ENCODE results near the gene FCHSD2. TPM values are rescaled to one million over a fixed set of nuclear protein-coding genes. Genes with fewer than 3 reads are reported as not detected.
"Not testable (repeated sequence)": the region's sequence is repeated elsewhere in the genome, so short reads cannot be mapped to it uniquely, and the experiment has no call there.

The FCHSD2 gene
- total RNA-seq, 2 donors from 2014 or later, result 21.7 to 22.3 TPM

DNA sequence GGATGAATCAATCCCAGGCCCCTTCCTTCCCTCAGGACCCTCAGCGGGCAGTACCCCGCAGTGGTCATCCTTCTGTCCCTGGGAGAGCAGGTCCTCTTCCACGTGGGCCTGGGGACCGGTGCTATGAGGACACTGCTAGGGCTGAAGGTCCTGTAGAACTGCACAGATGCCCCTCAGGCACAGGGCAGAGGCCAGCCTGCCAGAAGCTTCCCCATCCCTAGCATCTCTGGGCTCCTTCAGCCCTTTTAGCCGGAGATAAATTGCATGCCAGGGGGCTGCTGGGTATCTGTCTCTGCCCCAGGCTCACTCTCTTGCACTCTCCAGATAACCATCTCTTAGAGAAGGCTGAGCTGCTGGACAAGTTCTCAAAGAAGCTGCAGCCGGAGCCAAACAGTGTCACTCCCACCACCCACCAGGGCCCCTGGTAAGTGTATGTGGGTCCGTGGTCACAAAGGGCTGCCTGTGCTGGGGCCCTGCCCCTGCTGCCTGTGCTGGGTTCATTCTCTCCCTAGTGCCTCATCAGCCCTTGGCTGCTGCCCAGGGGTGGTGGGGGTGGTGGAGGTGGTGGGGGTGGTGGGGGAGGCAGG, 325.6 kb downstream of the FCHSD2 start:
- Mint-ChIP-seq H3K4me3 (peak overlapping the region; percentile 96), H3K36me3 (ENCODE audit: low read depth) (peaks cover 90% of the 10 kb centered on the region)

GRCh38 chr11:72815110-72815618, 327.0 kb downstream of the FCHSD2 start:
- peaks cover 91% of the 10 kb centered on the region for H3K36me3 Mint-ChIP-seq (ENCODE audit: low read depth)

More for the DNA sequence above, 325.6 kb downstream of the FCHSD2 start:
- ATAC-seq (replicated peaks), result no peak
- Mint-ChIP-seq H3K27me3 (no peaks in the 10 kb centered on the region), H3K4me1 (peaks cover 15% of the 10 kb centered on the region), H3K27ac (peak overlapping the region; percentile 96), H3K9me3 (no peaks in the 10 kb centered on the region)

GRCh38 chr11:72814286-72815109, 327.6 kb downstream of the FCHSD2 start, which contains the start of gene ATG16L2:
ATG16L2 (plus strand) TSS chr11:72814411; CDS start chr11:72814446, 35 bp downstream.
- peaks cover 91% of the 10 kb centered on the region for H3K36me3 Mint-ChIP-seq (ENCODE audit: low read depth)
- H3K27me3 Mint-ChIP-seq, result no peaks in the 10 kb centered on the region
- H3K4me3 Mint-ChIP-seq, result peak within 1 kb of the TSS; percentile 96
- peak; percentile 69 for ATAC-seq (replicated peaks)
- H3K9me3 Mint-ChIP-seq, result no peaks in the 10 kb centered on the region
- peaks cover 16% of the 10 kb centered on the region for H3K4me1 Mint-ChIP-seq
- peak within 1 kb of the TSS; percentile 96 for H3K27ac Mint-ChIP-seq

More at GRCh38 chr11:72815110-72815618, 327.0 kb downstream of the FCHSD2 start:
- peak overlapping the region; percentile 96 for H3K4me3 Mint-ChIP-seq
- H3K27me3 Mint-ChIP-seq, result no peaks in the 10 kb centered on the region
- no peak for ATAC-seq (replicated peaks)
- no peaks in the 10 kb centered on the region for H3K9me3 Mint-ChIP-seq
- H3K4me1 Mint-ChIP-seq, result peaks cover 16% of the 10 kb centered on the region
- peak overlapping the region; percentile 96 for H3K27ac Mint-ChIP-seq

- H3K36me3 Mint-ChIP-seq (ENCODE audit: low read depth), result peaks cover 91% of the 10 kb centered on the region
- peak; percentile 66 for ATAC-seq (replicated peaks)
- H3K27me3 Mint-ChIP-seq, result no peaks in the 10 kb centered on the region
- H3K4me1 Mint-ChIP-seq, result peaks cover 11% of the 10 kb centered on the region
- H3K27ac Mint-ChIP-seq, result peak overlapping the region; percentile 96
- peak overlapping the region; percentile 96 for H3K4me3 Mint-ChIP-seq
- no peaks in the 10 kb centered on the region for H3K9me3 Mint-ChIP-seq
These were observed 328.3 kb downstream of the FCHSD2 start for GRCh38 chr11:72813740-72814285.

GRCh38 chr11:72812967-72813739, 329.0 kb downstream of the FCHSD2 start:
- H3K4me1 Mint-ChIP-seq, result peaks cover 11% of the 10 kb centered on the region
- ATAC-seq (replicated peaks), result peak; percentile 80
- peak overlapping the region; percentile 96 for H3K27ac Mint-ChIP-seq
- H3K4me3 Mint-ChIP-seq, result peak overlapping the region; percentile 96
- H3K36me3 Mint-ChIP-seq (ENCODE audit: low read depth), result peaks cover 91% of the 10 kb centered on the region
- no peaks in the 10 kb centered on the region for H3K9me3 Mint-ChIP-seq
- H3K27me3 Mint-ChIP-seq, result no peaks in the 10 kb centered on the region

DNA sequence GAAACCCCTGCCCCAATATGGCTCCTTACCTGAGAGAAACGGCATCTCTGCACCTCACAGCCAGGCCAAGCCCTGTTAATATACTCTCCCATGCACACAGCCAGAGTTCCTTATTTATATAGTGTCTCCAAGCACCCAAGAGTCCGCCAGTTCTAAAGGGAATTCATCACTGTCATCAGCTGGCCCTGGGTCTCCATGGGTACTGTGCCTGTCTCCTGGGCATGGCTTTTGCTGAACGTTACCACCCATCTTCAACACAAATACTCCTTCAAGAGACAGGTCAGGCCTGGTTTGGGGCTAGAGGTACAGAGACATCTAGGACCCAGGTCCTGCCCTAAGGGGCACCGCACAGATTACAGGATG, 329.5 kb downstream of the FCHSD2 start:
- Mint-ChIP-seq H3K27me3 (no peaks in the 10 kb centered on the region), H3K27ac (peak overlapping the region; percentile 96), H3K9me3 (no peaks in the 10 kb centered on the region), H3K36me3 (ENCODE audit: low read depth) (peaks cover 89% of the 10 kb centered on the region), H3K4me1 (peaks cover 11% of the 10 kb centered on the region), H3K4me3 (peak overlapping the region; percentile 96)
- no peak for ATAC-seq (replicated peaks)

DNA sequence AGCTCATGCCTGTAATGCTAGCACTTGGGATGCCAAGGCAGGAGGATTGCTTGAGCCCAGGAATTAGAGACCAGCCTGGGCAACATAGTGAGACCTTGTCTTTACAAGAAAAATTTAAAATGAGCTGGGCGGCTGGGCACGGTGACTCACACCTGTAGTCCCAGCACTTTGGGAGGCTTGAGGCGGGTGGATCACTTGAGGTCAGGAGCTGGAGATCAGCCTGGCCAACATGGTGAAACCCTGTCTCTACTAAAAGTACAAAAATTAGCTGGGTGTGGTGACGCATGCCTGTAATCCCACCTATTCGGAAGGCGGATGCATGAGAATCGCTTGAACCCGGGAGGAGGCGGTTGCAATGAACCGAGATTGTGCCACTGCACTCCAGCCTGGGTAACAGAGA, 330.4 kb downstream of the FCHSD2 start:
- H3K9me3 Mint-ChIP-seq; ATAC-seq (replicated peaks); H3K27me3 Mint-ChIP-seq; H3K27ac Mint-ChIP-seq: not testable (repeated sequence)
- H3K4me1 Mint-ChIP-seq, result peaks cover 11% of the 10 kb centered on the region
- H3K36me3 Mint-ChIP-seq (ENCODE audit: low read depth), result peaks cover 81% of the 10 kb centered on the region
- H3K4me3 Mint-ChIP-seq, result peak overlapping the region; percentile 96

DNA sequence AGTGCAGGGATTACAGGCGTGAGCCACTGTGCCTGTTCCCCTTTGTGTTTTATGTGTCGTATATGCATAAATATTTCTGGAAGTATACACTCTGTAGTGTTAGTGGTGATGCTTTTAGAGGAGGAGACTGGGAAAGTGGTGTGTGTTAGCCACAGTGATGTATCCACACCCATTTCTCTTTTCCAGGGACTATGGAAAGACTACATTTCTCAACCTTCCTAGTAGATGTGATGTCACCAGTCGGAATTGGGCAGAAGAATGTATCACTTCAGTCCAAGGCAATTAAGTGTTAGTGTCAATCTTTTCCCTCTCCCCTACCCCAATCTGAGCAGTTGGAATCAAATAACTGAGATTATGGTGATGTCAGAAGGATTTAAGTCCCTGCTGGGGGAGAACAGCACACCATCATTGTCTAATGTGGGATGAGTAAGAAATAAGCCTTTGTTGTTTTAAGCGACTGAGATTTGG, 333.8 kb downstream of the FCHSD2 start:
- Mint-ChIP-seq H3K9me3 (no peaks in the 10 kb centered on the region), H3K36me3 (ENCODE audit: low read depth) (peaks cover 57% of the 10 kb centered on the region), H3K4me1 (peaks cover 15% of the 10 kb centered on the region), H3K27ac (no peak overlapping the region), H3K27me3 (no peaks in the 10 kb centered on the region), H3K4me3 (no peak overlapping the region)
- ATAC-seq (replicated peaks), result no peak

GRCh38 chr11:72807792-72808191, 334.3 kb downstream of the FCHSD2 start:
- peaks cover 14% of the 10 kb centered on the region for H3K4me1 Mint-ChIP-seq
- H3K9me3 Mint-ChIP-seq, result no peaks in the 10 kb centered on the region
- no peaks in the 10 kb centered on the region for H3K27me3 Mint-ChIP-seq
- H3K27ac Mint-ChIP-seq, result no peak overlapping the region
- H3K36me3 Mint-ChIP-seq (ENCODE audit: low read depth), result peaks cover 51% of the 10 kb centered on the region
- ATAC-seq (replicated peaks), result no peak
- no peak overlapping the region for H3K4me3 Mint-ChIP-seq

- Mint-ChIP-seq H3K36me3 (ENCODE audit: low read depth) (peaks cover 44% of the 10 kb centered on the region), H3K4me1 (peaks cover 10% of the 10 kb centered on the region), H3K27ac (no peak overlapping the region), H3K9me3 (no peaks in the 10 kb centered on the region), H3K4me3 (no peak overlapping the region), H3K27me3 (no peaks in the 10 kb centered on the region)
- no peak for ATAC-seq (replicated peaks)
These were observed 335.0 kb downstream of the FCHSD2 start for GRCh38 chr11:72807021-72807693.

DNA sequence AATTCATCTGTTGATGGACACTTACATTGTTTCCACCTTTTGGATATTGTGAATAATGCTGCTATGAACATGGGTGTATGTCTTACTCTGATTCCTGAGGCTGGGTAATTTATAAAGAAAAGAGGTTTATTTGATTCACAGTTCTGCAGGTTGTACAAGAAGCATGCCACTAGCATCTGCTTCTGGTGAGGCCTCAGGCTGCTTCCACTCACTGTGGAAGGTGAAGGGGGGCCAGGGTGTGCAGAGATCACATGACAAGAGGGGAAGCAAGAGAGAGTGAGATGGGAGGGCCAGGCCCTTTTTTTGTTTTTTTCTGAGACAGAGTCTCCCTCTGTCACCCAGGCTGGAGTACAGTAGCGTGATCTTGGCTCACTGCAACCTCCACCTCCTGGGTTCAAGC, 335.7 kb downstream of the FCHSD2 start:
- H3K36me3 Mint-ChIP-seq (ENCODE audit: low read depth), result peaks cover 37% of the 10 kb centered on the region
- not testable (repeated sequence) for H3K4me3 Mint-ChIP-seq; H3K9me3 Mint-ChIP-seq; H3K27ac Mint-ChIP-seq; H3K27me3 Mint-ChIP-seq; ATAC-seq (replicated peaks)
- peaks cover 10% of the 10 kb centered on the region for H3K4me1 Mint-ChIP-seq

- Mint-ChIP-seq H3K36me3 (ENCODE audit: low read depth) (peaks cover 25% of the 10 kb centered on the region), H3K27ac (no peak overlapping the region), H3K4me3 (no peak overlapping the region), H3K9me3 (no peaks in the 10 kb centered on the region), H3K27me3 (no peaks in the 10 kb centered on the region), H3K4me1 (peaks cover 4% of the 10 kb centered on the region)
- ATAC-seq (replicated peaks), result no peak
These were observed 336.9 kb downstream of the FCHSD2 start for GRCh38 chr11:72805216-72805615.

GRCh38 chr11:72802822-72803221, 339.3 kb downstream of the FCHSD2 start:
- H3K36me3 Mint-ChIP-seq (ENCODE audit: low read depth), result peaks cover 1% of the 10 kb centered on the region
- no peaks in the 10 kb centered on the region for H3K27me3 Mint-ChIP-seq
- peaks cover 4% of the 10 kb centered on the region for H3K4me1 Mint-ChIP-seq
- H3K9me3 Mint-ChIP-seq, result no peaks in the 10 kb centered on the region
- H3K4me3 Mint-ChIP-seq, result no peak overlapping the region
- no peak overlapping the region for H3K27ac Mint-ChIP-seq
- no peak for ATAC-seq (replicated peaks)
